HK-2 (cell line): ENCODE results near the gene STAM2.
A peak's percentile ranks its signal among the peaks of the same experiment; 100 is the strongest.
"Not testable (repeated sequence)": the region's sequence is repeated elsewhere in the genome, so short reads cannot be mapped to it uniquely, and the experiment has no call there.

Experiments used
- DNase-seq: peaks from one replicate; pipeline ENCODE4 v3.0.0-alpha.2; 2018; ENCODE audit not compliant: unreplicated experiment

STAM2 gene

DNA sequence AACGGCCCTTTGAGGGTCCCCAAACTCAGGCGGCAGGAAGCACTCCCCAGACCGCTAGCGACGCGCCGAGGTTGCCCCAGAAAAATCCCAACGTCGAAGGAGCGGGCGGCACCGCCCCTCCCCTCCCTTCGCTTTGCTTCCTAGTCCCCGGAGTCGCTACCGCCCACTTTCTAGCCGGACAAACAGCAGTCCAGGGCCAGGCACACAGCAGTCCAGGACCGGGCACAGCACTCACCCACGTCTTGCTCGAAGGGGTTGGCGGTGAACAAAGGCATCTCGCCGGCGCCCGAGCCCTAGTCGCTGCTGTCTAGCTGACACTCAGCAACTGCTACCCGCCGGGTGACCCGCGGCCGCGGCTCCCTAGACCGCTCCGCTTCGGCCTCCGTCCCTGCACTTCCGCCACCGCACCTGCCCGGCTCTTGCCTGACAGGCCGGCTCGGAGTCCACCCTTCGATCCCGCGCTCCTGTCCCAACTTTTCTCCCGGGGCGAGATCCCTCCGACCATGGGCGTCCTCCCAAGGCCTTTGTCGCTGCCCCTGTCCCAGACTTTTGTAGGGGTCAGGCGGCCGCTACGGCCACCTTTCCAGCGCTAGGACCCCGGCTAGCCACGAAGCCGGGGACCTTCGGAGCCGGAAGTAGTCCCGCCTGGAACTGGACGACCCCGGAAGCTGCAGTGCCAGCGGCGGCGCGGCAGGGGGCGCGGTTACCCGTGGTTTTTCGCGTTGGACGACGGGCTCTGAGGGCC, at the start of gene STAM2:
Gene STAM2, minus strand, starts transcription at position 396 of the 745 bp plus-strand sequence. Its CDS starts 121 bp downstream, at position 275.
- DNase-seq: peak; percentile 96

DNA sequence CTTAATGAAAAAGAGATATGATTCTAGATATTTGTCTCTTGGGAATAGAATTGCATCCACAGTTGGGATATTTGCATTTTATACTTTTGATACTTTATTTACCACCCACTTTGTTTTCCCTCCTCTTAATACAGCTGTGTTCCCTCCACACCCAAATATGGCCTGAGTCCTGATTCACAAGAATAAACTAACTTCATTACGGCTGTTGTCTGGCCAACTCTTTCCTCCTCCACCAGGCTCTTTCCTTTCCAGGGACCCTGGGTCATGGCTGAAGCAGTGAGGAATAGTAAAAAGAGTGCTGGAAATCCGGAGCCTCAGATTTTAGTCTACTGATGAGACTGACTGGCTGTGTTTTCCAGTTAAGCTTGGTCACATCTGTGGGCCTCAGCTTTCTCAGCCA, 48.4 kb upstream of the STAM2 start:
- no peak for DNase-seq

DNA sequence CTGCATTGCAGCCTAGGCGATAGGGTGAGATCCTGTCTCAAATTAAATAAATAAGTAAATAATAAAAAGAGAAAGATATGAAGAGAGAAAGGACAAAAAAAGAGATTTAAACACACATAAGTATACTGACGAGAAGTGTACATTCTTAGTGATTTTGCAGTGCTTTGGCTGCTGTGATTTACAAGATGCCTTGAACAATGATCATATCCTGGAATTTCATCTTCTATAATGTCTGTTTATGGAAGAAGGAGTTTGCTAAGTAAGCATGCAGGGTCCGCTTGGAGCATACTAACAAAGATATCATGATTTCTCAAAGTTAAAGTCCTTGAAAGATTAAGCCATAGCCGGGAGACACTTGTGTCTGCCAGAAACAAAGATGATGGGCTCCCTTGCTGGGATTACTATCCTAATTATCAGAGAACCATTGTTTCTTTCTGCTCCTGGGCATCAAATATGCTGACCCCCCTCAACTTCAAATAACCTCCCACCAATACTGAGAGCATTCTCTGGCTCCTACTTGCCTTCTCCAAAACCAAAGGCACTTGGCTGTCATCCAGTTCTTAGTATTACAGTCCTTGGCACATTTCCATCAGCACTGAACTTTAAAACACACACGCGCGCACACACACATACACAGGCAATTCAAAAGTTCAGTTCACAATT, 47.5 kb upstream of the STAM2 start:
- DNase-seq: no peak

DNA sequence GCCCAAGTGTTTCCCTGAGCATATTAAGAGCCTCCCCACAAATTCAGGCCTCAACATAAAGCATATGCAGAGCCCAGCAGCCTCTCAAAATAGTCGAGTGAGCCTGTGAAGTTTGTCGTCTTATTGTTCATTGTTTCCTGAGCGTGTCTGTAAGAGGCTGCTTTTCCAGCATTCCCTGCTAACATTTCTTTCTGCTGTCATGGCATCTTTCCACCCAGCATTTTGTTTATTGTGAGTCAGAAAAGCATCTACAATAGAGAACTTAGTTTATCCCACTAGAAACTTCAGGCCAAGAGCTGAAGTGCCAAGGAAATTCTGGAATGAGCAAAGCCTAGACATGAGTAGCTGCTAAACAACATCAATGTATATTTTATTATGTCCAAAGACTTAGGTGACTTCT, 46.3 kb upstream of the STAM2 start:
- DNase-seq: no peak

DNA sequence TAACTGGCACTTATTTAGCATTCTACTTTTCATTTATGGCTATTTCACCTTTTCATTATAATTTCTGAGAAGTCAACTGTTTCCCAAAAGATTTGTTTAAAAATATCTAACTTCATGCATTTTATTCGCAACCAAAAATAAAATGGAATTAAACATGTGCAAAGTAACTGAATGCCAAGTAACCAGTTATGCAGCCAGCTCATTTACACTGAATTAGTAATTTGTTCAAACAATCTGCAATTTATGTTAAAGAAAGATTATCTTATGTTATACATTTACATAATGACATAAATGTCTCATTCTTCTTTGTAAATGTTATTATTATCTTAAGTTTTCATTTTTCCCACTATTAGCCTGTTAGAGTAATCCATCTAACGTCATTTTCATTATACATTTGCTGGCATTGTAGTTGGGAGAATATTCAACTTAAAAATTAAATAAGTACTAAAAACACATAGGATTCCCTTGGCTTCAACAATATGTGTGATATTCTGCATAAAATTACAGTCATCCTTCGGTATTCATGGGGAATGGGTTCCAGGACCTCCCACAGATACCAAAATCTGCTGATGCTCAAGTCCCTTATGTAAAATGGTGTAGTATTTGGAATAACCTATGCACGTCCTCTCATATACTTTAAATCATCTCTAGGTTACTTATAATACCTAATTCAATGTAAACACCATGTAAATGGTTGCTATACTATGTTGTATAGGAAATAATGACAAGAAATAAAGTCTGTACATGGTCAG, 43.7 kb upstream of the STAM2 start:
- no peak for DNase-seq

DNA sequence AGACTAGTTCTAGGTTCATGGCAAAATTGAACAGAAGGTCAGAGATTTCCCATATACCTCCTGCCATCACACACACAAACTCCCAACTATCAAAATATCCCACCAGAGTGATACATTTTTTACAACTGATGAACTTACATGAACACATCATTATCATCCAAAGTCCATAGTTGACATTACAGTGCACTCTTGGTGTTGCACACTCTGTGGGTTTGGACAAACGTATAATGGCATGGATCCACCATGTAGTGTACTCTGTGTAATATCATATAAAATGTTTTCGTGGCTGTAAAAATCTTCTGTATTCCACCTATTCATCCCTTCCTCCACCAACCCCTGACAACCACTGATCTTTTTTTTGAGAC, 25.9 kb upstream of the STAM2 start:
- DNase-seq: no peak

DNA sequence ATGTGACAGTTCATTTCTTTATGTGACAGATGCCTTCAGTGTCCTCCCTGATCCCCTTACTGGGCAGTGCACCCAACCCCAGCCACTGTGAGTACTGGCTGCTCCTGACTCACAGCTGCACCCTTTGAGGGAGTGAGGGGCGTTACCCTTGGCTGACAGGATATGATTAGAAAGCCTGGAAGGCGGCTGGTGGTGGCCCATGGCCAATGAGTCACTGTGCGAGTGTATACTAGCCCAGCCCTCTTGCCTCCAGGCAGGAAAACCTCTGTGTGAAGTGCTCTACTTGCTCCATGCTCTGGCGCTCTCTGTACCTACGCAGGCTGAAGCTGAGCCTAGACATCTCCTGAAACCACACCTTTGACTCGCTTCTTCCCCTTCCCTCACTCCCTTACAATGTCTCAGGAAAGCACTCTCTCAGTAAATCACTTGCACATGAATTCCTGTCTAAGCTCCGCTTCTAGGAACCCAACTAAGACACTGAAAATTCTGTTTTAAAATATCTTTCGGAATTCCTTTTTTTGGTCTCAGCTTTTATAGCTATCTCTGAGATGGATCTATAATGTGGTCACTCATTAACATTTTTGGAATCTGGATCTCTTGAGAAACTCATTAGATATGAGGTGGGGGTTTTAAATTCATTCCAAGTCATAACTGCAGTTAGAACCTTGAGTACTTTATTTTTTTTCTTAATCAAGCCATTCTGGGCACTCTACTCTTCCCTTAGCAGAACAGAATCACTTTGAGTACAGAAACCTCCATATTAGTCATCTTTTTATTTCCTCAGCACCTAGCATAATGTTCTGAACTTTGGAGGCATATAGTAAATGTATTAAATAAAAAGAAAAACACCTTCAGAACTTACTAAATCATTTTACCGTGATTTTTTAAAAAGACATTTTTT, 25.3 kb upstream of the STAM2 start:
- DNase-seq: peak; percentile 94

DNA sequence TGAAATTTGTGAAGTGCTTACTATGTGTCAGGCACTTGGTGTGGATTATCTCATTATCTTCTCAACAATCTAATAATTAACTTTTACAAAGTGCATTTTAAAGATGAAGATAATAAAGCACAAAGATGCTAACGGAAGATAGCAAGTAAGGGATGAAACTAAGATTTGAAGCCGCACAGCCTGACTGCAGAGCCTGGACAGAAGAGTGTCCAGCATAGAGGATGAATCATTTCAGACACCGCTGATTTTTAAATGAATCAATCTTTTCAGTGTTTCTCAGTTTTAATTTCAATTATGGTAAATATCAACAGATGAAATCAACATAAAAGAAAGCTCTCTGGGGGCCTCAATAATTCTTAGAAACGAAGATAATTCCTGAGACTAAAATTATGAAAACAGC, 24.5 kb upstream of the STAM2 start:
- no peak for DNase-seq

DNA sequence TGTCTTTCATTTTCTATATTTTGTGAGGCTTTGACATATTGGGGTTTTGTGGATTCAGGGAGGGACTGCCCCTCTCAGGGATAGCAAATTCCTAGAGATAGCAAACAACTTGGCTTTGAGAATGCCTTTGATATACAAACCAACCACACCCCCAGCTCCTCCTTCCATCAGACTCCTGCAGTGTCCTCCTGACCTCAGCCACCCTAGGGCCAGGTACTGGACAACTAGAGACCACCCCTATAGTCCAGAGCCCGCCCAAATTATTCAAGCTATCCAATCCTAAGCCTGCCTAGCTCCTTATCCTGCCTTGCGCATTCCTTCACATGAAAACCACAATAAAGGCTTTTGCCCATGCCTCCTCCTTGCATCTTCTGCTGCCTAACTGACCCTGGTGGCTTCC, 22.9 kb upstream of the STAM2 start:
- DNase-seq: no peak

DNA sequence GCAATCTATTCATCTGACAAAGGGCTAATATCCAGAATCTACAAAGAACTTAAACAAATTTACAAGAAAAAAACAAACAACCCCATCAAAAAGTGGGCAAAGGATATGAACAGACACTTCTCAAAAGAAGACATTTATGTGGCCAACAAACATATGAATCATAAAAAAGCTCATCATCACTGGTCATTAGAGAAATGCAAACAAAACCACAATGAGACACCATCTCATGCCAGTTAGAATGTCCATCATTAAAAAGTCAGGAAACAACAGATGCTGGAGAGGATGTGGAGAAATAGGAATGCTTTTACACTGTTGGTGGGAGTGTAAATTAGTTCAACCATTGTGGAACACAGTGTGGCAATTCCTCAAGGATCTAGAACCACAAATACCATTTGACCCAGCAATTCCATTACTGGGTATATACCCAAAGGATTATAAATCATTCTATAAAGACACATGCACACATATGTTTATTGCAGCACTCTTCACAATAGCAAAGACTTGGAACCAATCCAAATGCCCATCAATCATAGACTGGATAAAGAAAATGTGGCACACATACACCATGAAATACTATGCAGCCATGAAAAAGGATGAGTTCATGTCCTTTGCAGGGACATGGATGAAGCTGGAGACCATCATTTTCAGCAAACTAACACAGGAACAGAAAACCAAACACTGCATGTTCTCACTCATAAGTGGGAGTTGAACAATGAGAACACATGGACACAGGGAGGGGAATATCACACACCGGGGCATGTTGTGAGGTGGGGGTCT, 22.1 kb upstream of the STAM2 start:
- DNase-seq: not testable (repeated sequence)

DNA sequence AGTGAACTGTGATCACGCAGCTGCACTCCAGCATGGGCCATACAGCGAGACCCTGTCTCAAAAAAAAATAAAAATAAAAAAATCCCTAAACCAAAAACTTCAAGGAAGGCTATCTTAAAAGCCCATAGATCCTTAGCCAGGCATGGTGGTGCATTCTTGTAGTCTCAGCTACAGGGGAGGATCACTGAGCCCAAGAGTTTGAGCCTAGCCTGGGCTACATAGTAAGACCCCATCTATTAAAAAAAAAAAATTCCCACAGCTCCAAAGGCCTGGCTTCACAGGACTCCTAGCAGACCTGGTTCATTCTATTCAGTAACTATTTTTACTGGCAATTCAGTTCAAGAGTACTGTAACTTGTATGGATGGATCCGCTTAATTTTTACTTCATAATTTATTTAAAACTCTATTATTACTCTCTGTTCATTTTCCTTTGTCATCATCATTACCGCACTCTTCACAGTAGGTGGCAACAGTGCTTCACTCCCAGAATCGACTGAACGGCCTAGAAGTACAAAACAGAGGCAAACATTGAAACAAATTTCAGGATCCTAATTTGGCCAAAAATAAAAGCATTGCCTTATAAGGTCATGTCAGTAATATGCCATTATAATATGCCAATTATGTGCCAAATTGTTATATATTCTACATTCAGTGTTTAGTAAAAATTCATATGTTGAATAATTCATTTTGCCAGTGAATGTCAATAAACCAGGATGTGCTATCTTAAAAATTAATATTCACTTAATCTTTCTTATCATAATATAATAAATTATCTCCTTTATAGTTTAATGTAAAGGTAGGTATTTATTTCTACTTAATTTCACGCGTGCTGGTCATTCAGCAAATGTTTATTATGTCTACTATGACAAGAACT, 14.3 kb upstream of the STAM2 start:
- DNase-seq: peak; percentile 18

DNA sequence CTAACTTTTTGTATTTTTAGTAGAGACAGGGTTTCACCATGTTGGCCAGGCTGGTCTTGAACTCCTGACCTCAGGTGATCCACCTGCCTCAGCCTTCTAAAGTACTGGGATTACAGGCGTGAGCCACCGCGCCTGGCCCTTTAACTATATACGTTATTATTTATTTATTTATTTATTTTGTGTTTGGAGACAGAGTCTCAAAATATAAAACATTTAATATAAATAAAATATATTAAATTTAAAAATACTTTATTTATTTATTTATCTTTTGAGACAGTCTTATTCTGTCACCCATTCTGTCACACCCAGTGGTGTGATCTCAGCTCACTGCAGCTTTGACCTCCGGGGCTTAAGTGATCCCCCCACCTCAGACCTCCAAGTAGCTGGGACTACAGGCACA, 11.2 kb upstream of the STAM2 start:
- DNase-seq: not testable (repeated sequence)

DNA sequence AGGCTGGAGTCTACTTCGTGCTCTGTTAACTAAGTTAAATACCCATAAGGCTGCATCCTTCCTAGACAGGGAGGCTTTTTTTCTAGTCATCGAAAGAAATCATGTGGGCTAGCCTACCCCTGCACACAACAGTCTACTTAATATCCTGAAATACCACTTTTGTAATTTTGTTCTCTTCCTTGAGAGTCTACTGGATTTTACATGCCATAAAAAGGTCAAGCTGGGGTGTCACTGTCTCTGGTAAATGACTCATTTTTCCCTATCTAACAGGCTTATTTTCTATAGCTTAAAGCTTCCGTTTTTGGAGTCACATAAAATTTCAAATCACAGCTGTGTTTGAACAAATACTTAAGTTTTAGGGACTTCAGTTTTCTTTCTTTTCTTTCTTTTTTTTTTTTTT, 10.7 kb upstream of the STAM2 start:
- no peak for DNase-seq

DNA sequence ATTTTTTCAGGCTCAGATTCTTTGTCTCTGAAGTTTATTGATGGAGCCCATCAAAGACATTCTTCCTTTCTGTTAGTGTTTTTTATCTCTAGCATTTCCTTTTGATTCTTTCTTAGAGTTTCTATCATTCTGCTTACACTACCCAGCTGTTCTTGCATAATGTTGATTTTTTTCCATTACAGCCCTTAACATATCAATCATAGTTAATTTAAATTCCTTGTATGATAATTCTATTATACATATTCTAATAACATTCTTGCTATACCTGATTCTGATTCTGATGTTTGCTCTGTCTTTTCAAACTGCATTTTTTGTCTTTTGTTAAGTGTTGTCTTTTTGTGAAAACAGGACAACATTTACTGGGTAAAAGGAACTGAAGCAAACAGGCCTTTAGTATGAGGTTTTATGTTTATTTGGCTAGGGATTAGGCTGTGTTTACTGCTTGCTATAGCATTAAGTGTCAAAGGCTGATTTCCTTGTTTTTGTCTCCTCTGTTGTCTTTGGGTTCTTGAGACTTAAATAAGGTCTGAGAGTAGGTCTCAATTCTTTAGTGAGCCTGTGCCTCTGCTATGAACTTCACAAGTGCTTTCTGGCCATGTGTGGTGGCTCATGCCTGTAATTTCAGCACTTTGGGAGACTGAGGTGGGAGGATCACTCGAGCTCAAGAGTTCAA, 8.0 kb upstream of the STAM2 start:
- DNase-seq: no peak

DNA sequence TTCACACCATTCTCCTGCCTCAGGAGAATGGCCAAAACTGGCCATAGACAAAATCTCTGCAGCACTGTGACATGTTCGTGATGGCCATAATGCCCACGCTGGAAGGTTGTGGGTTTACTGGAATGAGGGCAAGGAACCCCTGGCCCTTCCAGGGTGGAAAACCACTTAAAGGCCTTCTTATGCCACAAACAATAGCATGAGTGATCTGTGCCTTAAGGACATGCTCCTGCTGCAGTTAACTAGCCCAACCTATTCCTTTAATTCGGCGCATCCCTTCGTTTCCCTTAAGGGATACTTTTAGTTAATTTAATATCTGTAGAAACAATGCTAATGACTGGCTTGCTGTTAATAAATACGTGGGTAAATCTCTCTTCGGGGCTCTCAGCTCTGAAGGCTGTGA, 2.1 kb upstream of the STAM2 start:
- DNase-seq: not testable (repeated sequence)

DNA sequence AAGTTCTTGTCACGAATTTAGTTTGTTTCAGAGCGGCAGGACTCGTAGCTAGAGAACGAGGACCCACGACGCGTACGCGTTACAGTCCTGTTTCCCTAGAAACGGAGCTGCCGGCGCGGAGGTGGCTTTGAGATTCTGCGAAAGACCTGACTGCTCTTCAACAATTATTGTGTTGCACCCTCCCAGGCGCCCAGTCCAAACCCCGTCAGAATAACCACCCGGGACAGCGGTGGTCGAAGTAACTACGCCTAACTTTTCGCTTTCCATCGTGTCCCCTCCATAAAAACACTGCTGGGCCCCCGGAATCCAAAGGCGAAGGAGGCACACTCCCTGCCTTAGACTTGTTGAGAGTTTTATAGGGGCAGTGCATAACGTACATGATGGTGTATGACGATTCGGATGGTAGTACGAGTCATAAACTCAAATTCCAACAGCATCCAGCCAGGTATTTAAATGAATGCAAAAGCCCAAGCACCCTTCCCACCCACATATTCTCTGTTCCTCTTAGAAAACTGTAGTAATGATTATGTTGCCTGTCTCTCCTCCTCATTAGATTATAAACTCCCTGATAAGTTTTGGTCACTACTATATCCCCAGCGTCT, 651 bp upstream of the STAM2 start:
- no peak for DNase-seq

DNA sequence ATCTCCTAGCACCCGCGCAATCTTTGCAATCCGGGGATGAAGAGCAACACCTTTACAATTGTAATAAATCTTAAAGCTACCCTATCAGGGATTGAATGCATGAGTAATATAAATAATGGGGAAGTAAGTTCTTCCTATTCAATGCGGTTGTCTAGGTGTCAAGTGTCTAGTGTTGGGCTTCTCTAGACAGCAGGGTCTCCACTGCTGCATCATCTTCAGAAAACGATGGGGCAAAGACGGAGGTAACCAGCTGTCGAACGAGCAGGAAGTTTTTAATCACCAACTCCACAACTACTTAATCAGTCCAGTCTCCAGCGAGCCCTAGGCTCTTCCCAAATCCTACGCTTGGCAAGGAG, 573 bp downstream of the STAM2 start:
- DNase-seq: no peak

DNA sequence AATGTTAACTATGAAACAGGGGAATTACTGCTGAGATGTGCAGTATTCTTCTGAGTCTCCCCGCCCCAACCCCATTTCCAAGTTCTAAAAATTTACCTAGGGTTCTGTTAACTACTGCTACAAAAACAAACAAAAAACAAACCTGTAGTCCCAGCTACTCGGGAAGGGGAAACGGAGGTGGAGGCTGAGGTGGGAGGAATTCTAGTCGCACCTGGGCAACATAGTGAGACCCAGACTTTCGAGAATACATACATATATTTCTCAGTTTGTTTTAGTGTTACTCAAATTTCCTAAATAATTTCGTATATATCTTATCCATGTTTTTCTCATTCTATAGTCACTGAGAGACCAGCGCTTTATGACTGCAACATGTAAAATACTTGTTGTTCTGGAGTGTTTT, 989 bp downstream of the STAM2 start:
- no peak for DNase-seq

DNA sequence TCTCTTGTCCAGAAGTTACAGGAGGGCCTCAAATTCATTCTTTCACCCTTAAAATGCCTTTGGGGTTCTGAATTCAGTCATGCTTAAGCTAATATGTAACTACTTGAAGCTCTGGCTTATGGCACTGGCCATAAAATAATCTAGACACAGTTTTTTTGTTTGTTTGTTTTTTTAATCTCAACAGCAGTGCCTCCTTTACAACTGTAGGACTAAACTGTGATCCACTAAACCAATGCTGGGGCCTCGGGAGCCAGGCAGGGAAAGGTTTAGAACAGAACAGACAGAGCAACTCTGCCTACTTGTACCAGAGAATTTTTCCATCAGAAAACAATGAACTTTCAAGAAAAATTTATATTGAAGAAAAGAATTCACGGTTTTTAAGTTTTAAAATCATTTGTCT, 1.7 kb downstream of the STAM2 start:
- DNase-seq: no peak
